Stimulated activated CD8-positive, alpha-beta memory T cell treated with anti-CD3 and anti-CD28 coated beads, Interleukin-15, amount 100 ng/mL, for 48 hours (primary cell): ENCODE data around the gene CRTC2.
A peak's percentile ranks its signal among the peaks of the same experiment; 100 is the strongest.

Experiments used
- DNase-seq, 2 donors: peaks; one replicate each; pipeline ENCODE4 v3.0.0-alpha.2; 2020; ENCODE audit warnings: low read depth in 2 of 2

CRTC2 gene

GRCh38 chr1:153976819-153977249, 18.4 kb upstream of the CRTC2 start:
- DNase-seq = no peak

GRCh38 chr1:153973525-153973924, 15.1 kb upstream of the CRTC2 start:
- no peak for DNase-seq

GRCh38 chr1:153973071-153973470, 14.7 kb upstream of the CRTC2 start:
- DNase-seq = no peak

GRCh38 chr1:153970346-153970745, 11.9 kb upstream of the CRTC2 start:
- no peak for DNase-seq

GRCh38 chr1:153968972-153969371, 10.6 kb upstream of the CRTC2 start:
- no peak for DNase-seq

- no peak for DNase-seq
Measured at GRCh38 chr1:153968408-153968807, 10.0 kb upstream of the CRTC2 start.

GRCh38 chr1:153968000-153968363, 9.6 kb upstream of the CRTC2 start:
- DNase-seq = no peak

- peak; percentile 77 to 82 for DNase-seq
Measured at GRCh38 chr1:153967107-153967999, 8.9 kb upstream of the CRTC2 start, which contains the start of gene CREB3L4. CREB3L4 (plus strand) TSS chr1:153967902; CDS start chr1:153968526, 624 bp downstream.

- DNase-seq = no peak
Measured at GRCh38 chr1:153963850-153964331, 5.5 kb upstream of the CRTC2 start.

- DNase-seq = peak; percentile 90
Measured at GRCh38 chr1:153963030-153963849, 4.8 kb upstream of the CRTC2 start, which contains the start of gene SLC39A1. SLC39A1 (minus strand) TSS chr1:153963537; CDS start chr1:153962715, 822 bp downstream.

- DNase-seq = no peak
Measured at GRCh38 chr1:153962088-153963029, 3.9 kb upstream of the CRTC2 start.

- no peak for DNase-seq
Measured at GRCh38 chr1:153961421-153961820, 3.0 kb upstream of the CRTC2 start.

- DNase-seq = no peak
Measured at GRCh38 chr1:153960206-153960605, 1.8 kb upstream of the CRTC2 start.

- DNase-seq = no peak
Measured at GRCh38 chr1:153959454-153959853, 1.0 kb upstream of the CRTC2 start.

- DNase-seq = no peak
Measured at GRCh38 chr1:153958961-153959260, 499 bp upstream of the CRTC2 start.

- DNase-seq = peak in 1 of 2 donors; percentile 33
Measured at GRCh38 chr1:153957744-153958110, 685 bp downstream of the CRTC2 start.

GRCh38 chr1:153956997-153957715, 1.3 kb downstream of the CRTC2 start:
- DNase-seq = no peak

- DNase-seq = no peak
Measured at GRCh38 chr1:153954826-153955225, 3.6 kb downstream of the CRTC2 start.

GRCh38 chr1:153953859-153954365, 4.5 kb downstream of the CRTC2 start:
- DNase-seq = no peak

- DNase-seq = no peak
Measured at GRCh38 chr1:153951801-153952200, 6.6 kb downstream of the CRTC2 start.

GRCh38 chr1:153951183-153951582, 7.2 kb downstream of the CRTC2 start:
- DNase-seq = no peak
